A204.1 (cell line): ENCODE results near the gene TNFAIP8.

Experiments
- FAIRE-seq: peaks from 2 replicates; lab custom pipeline; 2012; peaks lifted over from hg19 to GRCh38; lab: Jason Lieb, UNC

TNFAIP8 gene

DNA sequence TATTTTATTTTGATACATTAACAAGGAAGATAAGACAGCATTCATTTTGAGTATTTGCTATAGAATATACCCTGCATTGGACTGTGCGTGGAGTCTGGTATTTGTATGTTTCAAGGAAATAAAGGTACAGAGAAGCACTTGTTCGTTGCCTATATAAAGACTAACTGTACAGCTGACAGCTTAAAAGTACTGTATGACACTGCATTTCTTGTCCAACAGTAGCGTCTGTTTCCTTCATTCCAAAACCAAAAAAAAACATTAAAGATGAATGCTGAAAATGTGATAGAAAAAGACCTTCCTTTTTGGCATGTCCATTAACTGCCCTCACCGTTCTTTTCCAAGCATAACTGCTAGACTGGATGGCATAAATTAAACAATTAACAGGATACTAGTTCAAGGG lies 15.3 kb downstream of the TNFAIP8 start:
- no peak for FAIRE-seq

- FAIRE-seq: no peak
Observed at GRCh38 chr5:119373449-119373858, 17.6 kb downstream of the TNFAIP8 start.

DNA sequence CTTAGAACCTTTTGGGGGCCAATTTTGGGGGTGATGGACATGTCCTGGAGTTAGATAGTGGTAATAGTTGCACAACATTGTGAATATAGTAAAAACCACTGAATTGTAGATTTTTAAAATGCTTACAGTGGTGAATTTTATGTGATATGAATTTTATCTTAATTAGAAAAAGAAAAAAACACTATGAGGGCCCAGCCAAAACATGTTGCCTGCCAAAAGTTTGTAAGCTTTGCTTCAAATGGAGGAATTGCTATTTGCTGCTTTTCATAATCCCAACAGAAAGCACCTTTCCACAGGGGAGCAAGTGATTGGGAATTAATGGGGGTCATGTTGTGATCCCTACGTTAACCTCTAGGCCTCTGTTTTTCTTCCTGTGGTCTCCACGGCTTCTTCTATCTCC lies 19.1 kb downstream of the TNFAIP8 start:
- FAIRE-seq: no peak

- FAIRE-seq: no peak
Observed at GRCh38 chr5:119377066-119377465, 21.2 kb downstream of the TNFAIP8 start.

- no peak for FAIRE-seq
Observed at GRCh38 chr5:119378075-119378700, 22.4 kb downstream of the TNFAIP8 start.

GRCh38 chr5:119379096-119379495 lies 23.3 kb downstream of the TNFAIP8 start:
- FAIRE-seq: no peak

DNA sequence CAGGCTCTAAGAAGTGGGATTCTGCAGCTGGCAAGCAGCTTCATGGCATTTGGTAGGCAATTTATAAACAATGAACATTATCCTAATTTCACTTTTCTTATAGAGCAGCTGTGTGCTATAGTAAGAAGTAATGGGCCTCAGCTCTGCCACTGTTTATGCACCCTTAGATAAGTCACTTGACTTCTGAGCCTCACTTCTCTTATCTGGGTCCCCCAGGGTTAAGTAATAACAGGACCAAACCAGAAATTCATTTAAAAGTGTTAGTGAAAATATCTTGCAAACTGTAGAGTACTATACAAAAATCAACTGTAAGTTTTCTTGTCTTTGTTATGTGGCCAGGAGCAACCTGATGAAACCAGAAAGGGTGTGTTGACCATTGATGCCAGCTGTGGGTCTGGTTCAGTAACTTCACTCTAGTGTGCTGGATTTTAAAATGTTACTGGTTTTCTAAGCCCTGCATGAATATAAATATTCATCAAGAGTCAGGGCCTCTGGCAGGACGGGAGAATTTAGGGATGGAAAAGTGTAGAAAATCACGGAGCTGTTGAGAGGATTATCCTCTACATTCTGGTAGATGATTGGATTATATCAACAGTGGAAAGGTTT lies 24.2 kb downstream of the TNFAIP8 start:
- FAIRE-seq: no peak

GRCh38 chr5:119382169-119382568 lies 26.4 kb downstream of the TNFAIP8 start:
- no peak for FAIRE-seq

DNA sequence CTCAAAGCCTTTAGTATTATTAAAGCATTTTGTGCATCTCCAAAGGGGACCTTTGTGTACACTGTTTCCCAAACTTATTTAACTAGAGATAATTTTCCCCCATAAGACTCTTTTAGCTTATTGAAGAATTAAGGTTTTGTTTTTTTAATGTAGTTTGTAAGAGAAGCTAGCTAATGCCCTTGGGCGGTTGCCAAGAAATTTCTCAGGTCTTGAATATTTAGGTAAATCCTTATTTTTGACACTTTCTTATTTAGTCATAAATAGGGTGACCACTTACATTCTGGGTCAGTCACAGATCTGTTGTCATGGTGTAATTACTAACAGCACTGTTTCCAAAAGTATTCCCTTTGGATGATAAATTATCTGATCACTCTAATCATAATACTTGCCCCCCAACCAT lies 27.2 kb downstream of the TNFAIP8 start:
- FAIRE-seq: no peak

DNA sequence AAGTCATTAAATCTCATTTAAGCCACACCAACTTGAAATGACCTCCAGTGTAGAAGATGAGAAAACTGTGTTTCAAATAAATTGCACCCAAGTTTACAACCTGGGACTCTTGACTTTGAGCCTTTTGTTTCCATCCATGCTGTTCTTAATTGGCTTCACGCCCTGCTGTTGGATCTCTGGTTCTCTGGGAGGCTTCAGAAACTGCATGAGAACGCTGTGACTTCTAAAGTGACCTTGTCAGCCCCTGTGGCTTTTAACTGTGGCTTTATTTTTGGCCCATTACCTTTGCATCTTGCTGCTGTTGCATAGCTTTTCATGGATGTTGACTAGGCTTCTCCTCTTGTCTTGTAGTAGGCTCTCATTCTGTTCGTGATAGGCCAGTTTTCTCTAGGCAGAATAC lies 29.3 kb downstream of the TNFAIP8 start:
- no peak for FAIRE-seq

- no peak for FAIRE-seq
Observed at GRCh38 chr5:119385536-119386128, 29.8 kb downstream of the TNFAIP8 start.

- FAIRE-seq: no peak
Observed at GRCh38 chr5:119386596-119387344, 31.0 kb downstream of the TNFAIP8 start.

- FAIRE-seq: no peak
Observed at GRCh38 chr5:119387945-119388618, 32.3 kb downstream of the TNFAIP8 start.

GRCh38 chr5:119388619-119389190 lies 32.9 kb downstream of the TNFAIP8 start:
- FAIRE-seq: no peak

GRCh38 chr5:119389288-119390030 lies 33.6 kb downstream of the TNFAIP8 start:
- FAIRE-seq: no peak

DNA sequence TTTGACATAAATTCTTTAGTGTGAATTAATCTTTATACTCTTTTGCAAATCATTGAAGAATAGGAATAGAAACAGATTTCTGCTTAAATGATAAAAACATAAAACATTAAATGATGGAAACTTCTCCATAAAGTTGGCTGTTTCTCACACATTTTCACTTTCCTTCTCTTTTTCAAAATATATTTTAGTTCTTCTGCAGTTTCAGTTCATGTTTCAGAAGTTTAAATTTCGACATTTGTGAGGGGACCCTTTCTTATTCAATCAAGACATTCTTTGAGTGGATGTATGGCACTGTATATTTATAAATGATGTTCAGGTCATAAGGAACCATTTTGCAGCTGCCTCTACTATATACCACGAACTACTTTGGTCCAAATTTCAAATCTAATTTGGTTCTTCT lies 34.6 kb downstream of the TNFAIP8 start:
- no peak for FAIRE-seq

GRCh38 chr5:119393201-119393691 lies 37.4 kb downstream of the TNFAIP8 start:
- FAIRE-seq: no peak

DNA sequence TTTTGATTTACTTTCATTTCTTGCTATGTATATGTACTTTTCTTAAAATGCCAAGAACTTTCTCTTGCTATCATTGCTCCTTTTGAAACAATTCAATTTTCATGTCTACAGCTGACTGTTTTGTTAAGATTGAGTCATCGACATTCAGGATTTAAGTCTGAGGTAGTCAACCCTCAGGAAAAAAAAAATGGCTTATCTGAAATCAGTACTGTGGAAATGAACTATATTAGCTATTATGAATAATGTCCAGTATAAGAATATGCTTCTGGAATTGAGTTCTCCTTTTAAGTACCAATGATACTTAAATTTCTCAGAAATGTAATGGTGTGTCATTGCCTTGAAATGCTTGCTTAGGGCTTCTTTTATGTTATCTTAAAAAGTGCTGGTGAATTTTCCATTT lies 37.9 kb downstream of the TNFAIP8 start:
- FAIRE-seq: no peak

- no peak for FAIRE-seq
Observed at GRCh38 chr5:119395080-119395836, 39.4 kb downstream of the TNFAIP8 start.

GRCh38 chr5:119396030-119396664 lies 40.3 kb downstream of the TNFAIP8 start:
- no peak for FAIRE-seq
